DMS 273 (cell line): Measurements from ENCODE around the gene SEPTIN12.

Source experiments
- DNase-seq: peaks from one replicate; lab custom pipeline; 2025; ENCODE audit not compliant: unreplicated experiment; lab: John Stamatoyannopoulos, UW

The SEPTIN12 gene

DNA sequence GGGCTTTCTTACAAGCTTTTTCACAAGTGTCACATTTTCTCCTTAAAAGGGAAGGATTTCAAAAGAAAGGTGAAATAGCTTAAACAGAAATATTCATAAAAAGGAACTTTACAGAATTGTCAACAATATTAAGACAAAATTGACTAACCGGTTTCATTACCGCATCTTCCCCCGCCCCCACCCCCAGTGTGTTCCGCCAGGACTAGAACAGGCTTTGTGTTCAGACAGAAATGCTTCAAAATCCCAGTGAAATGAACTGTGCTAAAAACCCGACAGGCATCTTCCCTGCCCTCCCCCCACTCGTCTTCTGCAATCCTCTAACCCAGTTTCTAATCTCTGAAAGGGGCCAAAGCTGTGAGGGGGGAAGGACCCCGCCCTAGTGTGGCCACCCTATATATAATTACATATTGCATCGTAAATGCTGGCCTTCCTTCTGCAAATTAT lies 15.3 kb upstream of the SEPTIN12 start:
- no peak for DNase-seq

DNA sequence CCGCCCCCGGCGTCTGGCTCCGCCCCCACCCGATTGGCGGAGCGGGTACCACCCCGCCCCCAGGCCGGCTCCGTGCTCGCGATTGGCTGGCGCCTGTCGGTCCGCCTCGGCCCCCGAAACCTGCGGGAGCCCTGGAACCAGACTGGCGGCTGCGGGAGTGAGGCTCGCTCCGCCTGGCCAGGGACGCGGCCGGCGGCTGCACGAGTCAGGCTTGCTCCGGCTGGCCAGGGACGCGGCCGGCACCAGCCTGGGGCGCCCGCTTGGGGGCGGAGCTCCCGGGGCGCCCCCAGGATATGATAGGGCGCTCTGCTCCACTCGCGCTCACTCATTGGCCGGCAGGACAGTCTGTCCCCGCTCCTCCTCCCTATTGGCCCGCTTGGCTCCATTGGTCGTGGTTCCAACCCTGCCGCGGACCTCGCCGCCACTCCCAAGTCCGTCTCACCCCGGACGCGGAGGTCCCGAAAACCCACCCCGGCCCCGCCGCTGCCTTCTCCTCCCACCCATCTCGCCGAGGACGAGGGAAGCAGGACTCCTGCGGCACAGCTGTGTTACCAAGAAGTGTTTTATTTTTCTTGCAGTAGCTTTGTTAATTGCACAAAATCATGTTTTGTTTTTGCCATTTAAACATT lies 14.6 kb upstream of the SEPTIN12 start:
- DNase-seq: peak; percentile 98

DNA sequence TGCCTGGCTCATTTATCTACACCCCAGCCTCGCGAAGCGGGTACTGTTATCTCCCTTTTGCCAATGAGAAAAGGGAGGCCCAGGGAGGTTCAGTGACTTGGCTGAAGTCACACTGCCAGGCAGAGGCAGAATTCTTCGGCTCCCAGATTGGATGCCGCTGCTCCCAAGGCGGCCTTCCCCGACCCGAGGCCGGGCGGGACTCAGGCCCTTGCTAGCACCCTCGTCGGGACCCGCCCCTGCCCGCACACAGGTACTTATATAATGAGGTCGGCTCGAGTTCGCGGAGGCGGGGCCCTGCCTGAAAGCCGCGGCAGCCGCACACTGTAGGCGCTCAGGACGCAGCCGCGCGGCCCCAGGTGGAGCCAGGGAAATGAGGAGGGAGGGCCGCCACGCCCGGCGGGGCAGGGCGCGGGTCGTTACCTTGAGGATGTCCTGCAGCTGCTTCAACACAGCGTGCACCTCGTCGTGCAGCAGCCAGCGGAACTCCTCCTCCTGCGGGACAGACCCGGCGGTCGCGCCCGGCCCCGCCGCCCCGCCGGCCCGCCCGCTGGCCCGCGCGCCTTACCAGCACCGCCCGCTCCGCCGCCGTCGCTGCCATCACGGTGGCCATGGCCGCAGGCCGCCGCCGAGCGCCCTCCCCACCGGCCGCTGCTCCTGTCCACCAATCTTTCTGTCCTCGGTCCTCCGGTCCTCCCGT lies 14.0 kb upstream of the SEPTIN12 start, which contains the start of gene ROGDI:
TSS of gene ROGDI (minus strand) at position 672 of the 697 bp plus-strand sequence. CDS start at position 610, 62 bp downstream.
- DNase-seq: peak; percentile 92

DNA sequence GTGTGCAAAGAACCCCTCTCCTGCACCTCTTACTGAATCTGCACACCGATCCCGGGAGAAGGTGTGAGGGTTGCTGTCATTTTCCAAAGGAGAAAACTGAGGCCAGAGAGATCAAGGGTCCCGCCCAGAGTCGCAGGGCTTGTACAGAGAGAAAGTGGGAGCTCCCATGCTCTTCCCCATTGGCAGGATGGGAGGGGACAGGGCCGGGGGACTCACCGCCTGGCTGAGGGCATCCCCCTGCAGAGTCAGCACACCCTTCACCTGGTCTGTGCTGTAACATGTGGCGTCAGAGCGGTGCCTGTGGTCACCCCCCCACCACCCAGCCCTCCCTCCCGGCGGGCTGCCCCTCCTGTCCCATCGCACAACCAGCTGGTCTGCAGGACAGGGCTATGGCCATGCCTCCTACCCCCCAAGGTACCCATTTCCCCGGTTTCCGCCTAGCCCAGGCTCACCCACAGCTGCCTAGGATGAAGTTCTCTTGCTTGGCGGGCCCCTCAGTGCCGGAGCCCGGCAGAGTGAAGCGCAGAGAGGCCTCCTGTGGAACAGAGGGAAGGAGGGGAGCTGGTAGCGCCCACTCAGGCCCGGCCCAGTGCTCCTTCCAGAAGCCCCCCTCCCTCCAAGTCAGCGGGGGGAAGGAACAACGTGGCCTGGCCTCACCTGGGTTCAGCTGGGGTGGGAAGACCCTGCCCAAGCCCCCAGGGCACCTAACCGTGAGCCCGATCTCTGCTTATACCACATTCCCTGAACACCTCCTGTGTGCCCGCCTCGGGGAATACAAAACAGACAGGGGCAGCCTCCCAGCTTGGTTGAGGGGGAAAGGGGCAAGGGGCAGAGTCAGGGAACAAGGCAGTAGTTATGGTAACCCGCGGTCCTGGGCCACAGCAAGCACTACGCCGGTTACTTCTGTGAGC lies 13.2 kb upstream of the SEPTIN12 start:
- peak; percentile 47 for DNase-seq

DNA sequence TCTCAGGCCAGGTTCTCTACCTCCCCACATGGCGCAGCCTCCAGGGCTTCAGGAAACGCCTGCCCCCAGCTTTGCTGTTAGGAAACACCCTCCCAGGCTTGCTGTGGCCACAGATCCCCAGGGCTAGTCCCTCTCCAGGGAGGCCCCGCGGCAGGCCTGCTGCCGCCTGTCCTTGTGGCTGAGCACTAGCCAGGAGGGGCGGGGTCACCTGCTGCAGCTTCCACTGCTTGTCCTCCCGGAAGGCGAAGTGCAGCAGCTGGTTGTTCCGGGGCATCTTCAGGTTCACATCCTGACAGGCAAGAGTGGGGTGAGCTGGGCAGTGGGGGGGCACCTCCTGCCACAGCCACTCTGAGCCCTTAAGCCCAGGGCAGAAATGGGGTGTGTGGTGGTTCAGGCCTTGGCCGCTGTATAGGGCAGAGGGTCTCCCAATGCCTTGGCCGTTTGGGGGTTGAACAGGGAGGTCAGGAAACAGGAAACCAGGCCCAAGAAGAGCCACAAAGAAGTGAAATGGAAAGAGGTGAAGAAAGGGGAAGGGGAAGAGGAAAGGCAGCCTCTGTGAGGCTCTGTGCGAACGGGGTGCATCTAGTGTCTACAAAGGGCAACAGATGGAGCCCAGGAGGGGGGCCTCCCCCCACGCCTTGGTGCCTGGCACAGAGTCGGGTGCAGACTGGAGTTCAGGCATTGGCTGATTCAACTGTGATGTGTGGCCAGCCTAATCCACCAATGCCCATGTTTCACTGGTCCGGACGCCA lies 12.3 kb upstream of the SEPTIN12 start:
- DNase-seq: peak; percentile 91

DNA sequence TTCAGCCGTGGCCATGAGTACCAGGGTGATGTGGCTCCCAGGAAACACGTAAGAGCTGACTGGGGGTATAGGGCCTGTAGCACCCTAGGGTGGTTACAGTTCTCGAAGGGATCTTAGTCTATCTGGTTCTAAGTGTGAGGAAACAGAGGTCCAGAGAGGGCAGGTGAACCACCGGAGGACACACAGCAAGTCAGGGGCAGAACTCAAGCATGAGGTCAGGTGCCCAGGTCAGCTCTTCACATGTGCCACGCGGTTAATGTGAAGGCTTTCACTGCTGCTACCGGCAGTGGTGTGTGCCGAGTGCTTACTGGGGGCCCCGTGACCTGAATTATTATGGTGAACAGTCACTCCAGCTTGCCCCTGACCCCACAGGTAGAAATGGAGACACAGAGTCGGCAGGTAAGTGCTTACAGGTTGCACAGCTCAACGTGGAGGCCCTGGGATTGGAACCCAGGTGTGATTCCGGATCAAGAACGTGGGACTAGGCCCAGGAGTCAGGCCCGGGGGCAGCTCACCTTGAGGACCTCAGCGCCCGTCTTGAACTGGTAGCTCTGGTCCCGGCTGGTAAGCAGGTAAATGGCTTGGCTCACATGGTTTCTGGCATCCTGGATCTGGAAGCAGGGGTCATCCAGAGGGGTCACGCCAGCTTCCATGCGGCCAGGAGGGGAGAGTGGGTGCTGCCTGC lies 11.2 kb upstream of the SEPTIN12 start:
- no peak for DNase-seq

DNA sequence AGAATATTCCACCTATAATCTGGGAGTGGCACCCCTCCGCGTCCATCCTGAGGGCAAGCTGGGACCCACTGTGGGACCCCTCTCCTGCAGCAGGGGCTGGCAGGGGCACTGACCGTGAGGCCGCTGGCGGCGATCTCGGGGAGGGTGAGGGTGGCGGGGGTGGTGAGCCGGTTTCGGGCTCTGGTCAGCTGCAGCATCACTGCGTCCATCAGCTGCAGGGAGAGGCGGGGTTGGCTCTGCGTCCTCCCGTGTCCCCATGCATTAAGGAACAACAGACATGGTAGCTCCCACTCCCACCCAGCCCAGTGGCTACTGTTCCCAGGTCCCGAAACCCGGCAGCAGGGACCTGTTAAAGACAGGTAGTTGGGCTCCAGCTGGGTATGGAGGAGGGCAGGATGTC lies 10.3 kb upstream of the SEPTIN12 start:
- no peak for DNase-seq

DNA sequence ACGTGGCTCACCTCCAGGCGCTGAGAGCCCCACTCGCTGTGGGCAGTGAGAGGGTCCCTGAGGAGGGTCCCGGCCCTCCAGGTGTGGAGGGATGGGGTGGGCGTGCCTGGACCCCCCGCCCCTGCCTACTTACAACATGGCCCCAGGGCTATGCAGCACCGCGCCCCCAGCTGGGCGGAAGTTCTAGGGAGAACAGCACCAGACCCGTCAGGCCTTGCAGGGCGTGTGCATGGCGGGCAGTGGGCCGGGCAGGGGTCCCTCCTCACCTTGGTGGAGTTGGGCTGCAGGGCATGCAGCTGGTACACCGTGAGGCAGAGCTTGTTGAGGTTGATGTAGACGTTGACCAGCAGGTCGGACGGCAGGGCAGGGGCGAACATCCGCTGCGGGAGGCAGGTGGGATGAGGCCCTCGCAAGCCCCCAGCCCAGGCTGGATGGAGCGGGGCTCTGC lies 9.7 kb upstream of the SEPTIN12 start:
- no peak for DNase-seq

DNA sequence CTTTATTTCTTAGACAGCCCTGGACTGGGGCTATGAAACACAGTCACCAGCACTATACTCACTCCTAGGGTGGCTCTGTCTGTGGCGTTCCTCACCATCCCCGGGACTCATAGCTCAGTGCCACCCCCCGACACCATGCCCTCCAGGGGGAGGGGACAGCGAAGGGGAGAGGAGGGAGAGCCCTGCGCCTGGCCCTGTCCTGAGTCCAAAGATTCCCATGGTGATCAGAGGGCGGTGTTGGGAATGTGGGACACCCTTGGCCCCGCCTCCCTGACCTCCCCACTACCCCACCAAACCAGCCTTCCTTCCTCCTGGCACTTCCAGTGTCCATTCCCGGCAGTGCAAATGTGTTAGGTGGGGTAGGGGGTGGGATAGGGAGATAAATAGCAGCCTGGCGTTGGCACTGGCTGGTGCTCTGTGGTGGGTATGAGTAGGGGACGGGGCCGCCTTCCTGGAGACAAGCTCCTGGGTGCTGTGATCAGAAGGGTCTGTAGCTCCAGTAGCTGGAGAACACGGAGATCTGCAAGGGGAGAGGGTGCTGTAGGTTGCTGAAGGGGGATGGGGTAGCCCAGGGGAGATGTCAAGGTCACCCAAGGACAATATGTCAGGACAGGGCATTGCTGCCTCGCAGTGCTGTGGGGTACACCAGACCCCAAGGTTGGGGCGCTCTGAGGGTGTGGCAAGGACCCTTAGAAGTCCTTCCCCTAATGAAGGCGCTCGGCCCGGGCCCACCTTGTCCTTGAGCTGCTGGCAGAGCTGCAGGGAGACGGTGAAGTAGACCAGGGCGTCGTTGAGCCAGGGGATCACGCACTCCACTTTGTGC lies 9.0 kb upstream of the SEPTIN12 start:
- DNase-seq: no peak

DNA sequence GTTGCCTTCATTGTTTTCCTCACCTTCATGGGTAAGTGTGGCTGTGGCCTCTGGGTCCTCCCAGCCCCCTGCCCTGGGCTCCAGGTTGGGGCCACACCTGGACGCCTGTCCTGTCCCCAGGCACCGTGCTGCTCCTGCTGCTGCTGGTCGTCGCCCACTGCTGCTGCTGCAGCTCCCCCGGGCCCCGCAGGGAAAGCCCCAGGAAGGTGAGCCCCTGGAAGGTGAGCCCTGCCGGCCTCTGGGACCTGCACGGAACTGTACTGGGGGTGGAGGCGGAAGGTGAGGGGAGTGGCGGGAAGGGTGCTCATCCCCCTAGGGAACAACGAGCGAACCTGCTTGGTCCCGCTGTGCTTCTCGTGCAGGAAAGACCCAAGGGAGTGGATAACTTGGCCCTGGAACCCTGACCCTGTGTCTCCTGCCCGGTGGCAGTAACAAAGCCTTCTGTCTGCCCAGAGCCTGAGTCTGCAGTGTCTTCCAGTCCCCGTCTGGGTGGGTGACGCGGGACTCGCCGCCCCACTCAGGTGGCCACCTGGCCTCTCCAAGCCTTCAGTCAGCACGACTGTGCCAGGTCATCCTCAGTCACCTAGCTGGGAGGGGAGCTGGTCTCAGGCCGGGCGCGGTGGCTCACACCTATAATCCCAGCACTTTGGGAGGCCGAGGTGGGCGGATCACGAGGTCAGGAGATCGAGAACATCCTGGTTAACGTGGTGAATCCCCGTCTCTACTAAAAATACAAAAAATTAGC lies 7.9 kb upstream of the SEPTIN12 start:
- DNase-seq: no peak

DNA sequence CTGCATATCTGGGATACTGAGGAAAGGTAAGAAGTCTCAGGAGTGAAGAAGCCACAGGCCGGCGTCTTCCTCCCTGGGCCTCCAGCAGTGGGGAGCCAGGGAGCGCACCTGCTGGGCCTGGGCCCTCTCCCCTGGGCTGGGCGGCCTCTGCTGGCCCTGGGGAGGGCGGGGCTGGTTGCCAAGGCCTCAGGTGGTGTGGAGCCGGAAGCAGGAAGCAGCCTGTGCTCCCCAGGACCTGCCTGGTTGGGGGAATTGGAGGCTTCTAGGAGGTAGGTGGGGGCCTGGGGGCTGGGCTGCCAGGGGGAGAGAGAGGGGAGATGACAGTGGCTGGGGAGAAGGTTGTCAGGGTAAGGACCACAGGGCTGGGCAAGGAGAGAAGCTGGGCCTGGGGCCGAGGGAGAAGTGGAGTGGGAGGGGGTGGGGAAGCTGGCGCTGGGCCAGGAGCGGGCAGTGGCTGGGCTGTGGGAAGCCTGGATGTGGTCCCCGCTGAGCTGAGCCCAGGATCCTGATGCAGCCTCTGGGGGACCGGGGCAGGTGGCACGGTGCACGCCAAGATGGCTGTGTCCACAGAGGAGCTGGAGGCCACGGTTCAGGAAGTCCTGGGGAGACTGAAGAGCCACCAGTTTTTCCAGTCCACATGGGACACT lies 7.2 kb upstream of the SEPTIN12 start, which contains the start of gene SMIM22:
TSS of gene SMIM22 (plus strand) at position 189 of the 647 bp plus-strand sequence. CDS start at position 555, 366 bp downstream.
- DNase-seq: no peak

DNA sequence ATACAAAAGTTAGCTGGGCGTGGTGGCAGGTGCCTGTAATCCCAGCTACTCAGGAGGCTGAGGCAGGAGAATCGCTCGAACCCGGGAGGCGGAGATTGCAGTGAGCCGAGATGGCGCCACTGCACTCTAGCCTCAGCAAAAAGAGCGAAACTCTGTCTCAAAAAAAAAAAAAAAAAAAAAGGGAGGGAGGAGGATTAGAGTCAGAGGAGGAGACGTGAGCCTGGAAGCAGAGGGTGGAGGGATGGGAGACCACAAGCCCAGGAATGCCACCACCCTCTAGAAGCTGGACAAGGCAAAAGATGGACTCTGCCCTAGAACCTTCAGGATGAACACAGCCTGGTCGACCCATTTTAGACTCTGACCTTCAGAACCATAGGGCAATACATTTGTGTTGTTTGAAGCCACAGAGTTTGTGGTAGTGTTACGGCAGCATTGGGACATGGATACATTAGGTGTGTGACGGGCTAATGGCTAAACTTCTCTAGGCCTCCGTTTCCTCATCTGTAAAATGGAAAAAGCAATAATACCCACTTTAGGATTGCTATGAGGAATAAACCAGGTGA lies 4.9 kb upstream of the SEPTIN12 start:
- no peak for DNase-seq

DNA sequence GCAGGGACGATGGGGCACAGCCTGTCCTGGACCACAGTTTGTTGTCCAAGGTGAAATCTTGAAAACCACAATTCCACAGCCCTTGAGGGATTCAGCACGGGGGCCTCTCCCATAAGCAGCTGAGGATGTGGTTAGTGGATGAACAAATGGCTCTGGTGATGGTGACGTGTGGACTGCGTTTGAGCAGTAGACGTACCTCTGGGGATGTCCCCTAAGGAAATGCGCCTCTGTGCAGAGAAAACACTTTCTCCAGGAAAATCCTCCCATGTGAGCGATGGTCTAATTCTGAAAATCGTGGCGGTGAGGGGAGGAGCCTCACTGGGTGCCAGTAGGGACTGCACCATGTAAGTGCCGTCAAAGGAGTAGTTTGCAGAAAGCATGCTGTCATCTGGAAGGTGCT lies 2.7 kb upstream of the SEPTIN12 start:
- no peak for DNase-seq

DNA sequence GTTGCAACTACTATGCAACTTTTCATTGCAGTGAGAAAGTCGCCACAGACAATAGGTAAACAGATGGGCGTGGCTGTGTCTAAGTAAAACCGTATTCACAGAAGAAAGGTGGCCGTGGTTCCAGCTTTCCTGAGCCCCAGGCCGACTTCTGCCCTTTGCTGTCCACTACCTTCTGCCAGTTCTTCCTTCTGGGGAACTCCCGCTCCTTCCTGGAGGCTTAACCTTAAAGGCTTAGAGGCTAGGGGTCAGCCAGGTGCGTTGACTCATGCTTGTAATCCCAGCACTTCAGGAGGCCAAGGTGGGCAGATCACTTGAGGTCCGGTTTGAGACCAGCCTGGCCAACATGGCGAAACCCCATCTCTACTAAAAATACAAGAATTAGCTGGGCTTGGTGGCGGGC lies 2.1 kb upstream of the SEPTIN12 start:
- DNase-seq: no peak

DNA sequence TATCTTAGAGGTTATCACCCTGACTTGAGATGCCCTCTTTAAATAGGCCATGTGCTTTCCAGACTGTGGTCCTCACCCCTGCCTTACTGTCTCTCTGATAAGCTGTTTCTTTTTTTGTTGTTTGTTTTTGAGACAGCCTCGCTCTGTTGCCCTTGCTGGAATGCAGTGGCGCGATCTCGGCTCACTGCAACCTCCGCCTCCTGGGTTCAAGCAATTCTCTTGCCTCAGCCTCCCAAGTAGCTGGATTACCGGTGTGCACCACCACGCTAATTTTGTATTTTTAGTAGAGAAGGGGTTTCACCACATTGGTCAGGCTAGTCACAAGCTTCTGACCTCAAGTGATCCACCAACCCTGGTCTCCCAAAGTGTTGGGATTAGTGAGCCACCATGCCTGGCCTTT lies 765 bp upstream of the SEPTIN12 start:
- no peak for DNase-seq

DNA sequence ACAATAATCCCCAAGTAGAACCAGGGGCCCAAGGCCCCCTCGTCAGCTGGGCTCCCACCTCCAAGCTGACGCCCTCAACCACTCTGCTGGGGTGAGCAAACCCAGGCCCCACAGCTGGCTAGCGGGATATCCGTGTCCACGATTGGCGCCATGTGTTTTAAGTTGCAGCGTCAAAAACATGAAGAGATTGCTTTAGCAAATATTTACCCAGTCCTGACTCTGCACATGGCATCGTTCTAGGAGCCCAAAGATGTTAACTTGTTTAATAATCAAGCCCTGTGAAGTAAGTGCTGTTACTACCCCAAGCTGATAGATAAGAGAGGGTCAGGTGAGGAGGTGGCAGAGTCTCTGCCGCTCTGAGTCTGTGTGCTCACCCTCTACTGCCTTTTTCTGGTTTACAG lies 344 bp upstream of the SEPTIN12 start:
- no peak for DNase-seq

DNA sequence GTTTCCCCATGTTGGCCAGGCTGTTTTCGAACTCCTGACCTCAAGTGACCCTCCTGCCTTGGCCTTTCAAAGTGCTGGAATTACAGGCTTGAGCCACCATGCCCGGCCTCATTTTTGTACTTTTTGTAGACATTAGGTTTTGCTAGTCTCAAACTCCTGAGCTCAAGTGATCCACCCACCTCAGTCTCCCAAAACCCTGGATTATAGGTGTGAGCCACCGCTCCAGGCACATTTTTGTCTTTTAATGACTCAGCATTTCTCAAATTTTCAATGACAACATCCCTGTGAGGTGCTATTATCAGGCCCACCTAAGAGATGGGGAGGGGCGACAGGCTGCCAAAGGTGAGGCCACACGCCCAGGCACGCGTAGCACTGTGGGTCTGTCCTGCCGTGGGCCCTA lies 1.1 kb downstream of the SEPTIN12 start:
- no peak for DNase-seq
